HG02870 (cell line): ENCODE results near the gene INPP5A.

Experiments
- ATAC-seq: cut with Tn5 transposase; IDR thresholded peaks from one replicate; pipeline ENCODE4 v1.9.1; 2021; ENCODE audit warnings: mild to moderate bottlenecking, moderate library complexity; ENCODE audit not compliant: unreplicated experiment

Gene INPP5A

DNA sequence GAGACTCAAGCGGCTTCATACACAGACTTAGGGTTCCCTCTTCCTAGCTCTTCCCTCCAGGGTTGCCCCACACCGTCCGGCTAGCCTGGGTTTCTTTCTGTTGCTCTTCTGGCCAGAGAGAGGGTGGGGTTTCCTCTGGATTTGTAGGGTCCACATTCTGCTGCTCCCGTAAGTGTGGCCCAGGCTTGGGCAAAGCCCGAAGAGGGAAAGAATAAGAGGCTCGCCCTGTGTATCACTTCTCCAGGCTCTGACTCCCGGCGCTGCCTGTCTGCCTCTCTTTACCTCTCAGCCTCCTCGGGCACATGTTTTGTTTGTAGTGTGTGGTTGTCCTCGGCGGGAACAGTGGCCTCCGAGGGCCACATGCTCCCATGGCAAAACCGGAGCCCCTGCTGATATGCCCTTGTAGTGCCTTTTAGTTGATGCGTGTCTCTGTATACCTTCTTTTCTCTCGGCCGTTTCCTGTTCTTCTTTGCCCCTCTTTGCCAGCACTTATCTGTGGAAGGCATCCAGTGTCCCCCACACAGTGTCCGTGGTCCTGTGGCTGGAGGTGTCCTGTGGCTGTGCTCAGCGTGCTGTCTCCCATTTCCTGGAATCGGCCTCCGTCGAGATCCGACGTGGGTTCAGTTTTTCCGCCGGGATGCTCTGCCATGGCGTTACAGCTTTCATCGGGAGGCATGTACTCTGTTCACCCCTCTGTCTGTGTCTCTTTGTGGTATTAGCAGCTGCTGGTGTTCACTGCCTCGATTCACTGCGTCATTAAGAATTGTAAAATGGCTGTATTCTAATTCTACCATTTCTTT, 102.9 kb downstream of the INPP5A start:
- ATAC-seq: no peak

DNA sequence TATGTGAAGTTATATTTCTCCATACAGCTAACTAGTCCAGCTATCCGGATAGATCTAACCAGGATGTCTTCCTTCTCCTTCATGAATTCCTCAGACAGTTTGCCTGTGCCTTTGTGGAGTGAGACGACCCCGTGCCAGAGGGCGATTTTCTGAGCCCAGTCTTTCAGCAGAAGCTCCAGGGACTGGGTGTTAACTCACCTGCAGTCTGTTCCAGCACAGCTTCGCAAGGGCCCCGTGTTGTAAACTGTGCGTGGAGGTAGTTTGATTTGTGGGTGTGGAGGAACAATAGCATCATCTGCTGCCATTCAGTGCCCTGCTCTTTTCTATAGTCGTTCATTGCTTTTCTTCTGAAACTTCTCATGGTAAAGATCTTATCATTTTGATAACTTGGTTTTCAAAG, 103.8 kb downstream of the INPP5A start:
- ATAC-seq: no peak

- ATAC-seq: no peak
Measured at GRCh38 chr10:132641966-132642731, 104.6 kb downstream of the INPP5A start.

DNA sequence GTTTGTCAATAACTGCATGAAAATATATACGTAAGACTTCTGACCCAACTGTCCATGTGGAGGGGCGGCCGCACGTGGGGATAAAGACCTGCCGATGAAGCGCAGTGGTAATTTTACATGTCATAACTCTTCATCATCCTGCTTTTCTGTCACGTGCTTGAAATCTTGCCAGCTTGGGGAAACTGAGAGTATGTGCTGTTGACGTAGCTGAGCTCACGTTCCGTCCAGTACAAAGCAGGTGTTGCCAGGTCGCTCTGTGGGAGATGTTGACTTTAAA, 105.1 kb downstream of the INPP5A start:
- ATAC-seq: no peak

GRCh38 chr10:132643709-132644526, 106.3 kb downstream of the INPP5A start:
- no peak for ATAC-seq

DNA sequence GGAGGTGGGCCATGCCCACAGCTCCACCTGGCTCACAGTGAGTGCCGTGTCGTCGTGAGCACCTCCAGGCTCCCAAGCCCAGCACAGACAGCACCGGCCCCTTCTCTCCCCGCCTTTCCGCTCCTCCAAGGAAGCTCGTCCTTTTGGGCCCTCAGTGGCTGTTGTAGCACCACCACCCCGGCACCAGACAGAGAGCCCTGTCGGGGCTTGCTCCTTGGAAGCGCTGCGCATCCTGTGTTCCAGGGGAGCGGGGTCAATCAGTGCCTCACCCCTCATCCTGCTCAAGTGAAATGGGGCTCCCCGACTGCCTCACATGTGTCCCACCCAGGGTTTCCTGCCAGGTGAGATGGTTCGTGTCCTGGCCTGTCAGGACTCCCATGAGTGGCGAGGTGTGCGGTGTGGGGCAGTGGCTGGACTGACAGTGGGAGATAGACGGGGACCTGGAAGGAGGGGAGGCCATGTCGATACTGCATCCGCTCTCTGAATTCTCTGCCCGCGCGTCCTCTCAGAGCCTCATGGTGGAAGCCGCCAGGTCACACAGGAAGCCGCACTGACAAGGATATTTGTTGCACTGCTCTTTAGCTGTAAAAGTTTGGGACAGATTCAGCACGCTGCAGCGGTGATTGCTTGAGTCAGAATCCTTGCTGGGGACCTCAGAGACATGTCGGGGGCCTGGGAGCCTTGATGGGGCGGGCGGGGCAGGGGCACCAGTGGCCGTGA, 107.1 kb downstream of the INPP5A start:
- no peak for ATAC-seq

- ATAC-seq: no peak
Measured at GRCh38 chr10:132645247-132645530, 107.6 kb downstream of the INPP5A start.

GRCh38 chr10:132645630-132646442, 108.2 kb downstream of the INPP5A start:
- no peak for ATAC-seq

GRCh38 chr10:132646443-132647097, 109.0 kb downstream of the INPP5A start:
- no peak for ATAC-seq

DNA sequence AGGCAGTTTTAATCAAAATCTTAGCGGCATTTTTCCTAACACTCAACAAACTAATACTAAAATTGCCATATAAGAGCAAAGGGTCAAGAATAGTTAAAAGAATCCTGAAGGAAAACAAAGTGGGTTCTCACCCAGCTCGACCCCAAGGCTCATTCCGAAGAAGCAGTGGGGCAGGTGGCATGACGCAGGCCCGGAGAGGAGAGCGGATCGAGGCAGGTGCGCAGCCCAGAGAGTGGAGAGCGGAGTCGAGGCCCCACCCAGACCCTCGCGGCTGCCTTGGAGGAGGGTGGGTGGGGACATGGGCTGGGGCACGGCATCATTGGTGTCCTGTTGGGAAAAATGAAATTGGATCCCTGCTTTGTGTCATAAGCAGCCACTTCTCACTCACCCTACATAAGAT, 109.8 kb downstream of the INPP5A start:
- ATAC-seq: no peak

- ATAC-seq: no peak
Measured at GRCh38 chr10:132648072-132648850, 110.7 kb downstream of the INPP5A start.

GRCh38 chr10:132648851-132649528, 111.4 kb downstream of the INPP5A start:
- ATAC-seq: no peak

DNA sequence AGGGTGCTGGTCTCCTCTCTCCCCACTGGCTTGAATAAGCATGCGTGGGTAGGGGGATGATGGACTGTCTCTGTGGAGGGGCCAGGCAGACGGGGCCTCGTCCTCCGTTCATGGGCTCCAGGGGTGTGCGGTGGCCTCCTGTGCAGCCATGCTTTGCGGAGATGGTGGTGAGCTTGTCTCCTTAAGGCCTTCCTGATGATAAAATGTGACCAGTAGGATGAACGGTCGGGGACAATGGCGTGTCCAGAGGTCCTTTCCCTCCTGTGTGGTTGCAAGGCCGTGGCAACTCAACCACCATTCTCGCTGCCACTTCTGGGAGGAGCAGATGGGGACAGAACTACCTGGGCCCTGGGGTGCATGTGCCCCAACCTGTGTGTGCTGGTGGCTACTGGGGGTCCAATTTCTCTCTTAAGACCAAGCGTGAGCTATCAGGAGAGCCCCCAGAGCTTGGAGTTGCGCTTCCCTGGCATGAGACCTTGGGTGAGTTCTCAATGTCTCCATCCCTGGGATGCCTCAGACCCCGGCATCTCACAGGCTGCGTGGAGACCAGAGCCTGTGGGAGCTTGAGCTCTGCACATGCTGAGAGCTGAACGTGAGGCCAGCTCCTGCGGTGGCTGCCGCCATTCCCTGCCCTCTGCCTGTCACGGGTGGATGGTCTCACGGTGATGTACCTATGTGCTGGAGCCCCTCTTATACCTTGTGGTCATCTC, 112.2 kb downstream of the INPP5A start:
- no peak for ATAC-seq

DNA sequence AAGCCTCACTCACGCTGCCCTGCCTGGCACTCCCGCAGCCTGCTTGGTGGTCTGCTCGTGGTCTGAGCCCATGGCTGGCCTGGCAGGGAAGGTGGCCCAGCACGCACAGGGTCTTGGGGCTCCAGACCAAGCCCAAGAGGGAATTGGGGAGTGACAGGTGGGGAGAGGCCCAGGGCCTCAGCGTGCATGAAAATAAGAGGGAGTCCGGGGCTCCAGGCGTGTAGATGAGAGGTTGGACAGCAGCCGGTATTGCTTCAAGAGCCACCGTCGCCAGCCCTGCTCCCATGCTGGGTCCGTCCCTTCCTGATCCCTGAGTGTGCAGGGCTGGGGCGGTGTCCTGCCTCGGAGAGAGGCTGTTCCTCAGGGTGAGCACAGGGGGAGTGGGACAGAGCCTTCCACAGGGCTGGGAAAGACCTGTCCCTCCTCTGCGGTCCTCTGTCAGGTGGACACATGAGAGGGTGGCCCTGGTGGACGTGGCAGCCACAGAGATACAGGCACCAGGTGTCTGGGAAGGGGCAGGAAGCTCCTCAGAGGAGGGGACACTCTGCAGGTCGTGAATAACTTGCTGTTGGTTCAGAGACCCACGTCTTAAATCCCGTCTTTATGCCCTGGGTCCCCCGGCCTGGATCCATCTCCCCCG, 113.1 kb downstream of the INPP5A start:
- no peak for ATAC-seq

DNA sequence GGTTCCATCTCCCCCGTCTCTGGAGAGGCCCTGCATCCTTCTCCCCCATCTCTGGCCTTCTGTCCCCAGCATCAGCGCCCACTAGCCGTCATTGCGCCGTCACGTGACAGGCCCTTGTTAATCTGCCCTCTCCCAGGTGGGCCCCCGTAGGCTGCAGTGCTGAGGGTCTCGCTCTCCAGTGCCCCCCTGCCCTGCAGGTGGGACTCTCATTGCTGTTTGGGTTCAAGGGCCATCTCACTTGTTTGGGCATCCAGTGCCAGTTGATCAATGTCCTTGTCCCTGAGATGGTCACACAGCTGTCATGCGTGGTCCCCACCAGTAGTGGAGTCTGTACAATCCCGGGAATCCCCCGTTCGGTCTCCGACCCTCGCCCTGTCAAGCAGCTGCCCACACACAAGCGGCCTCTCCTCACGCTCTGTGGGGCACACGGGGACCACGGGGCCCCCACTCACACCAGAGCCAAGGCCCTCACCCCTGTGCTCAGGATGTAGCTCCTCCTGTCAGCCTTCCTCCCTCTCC, 114.0 kb downstream of the INPP5A start:
- ATAC-seq: no peak

GRCh38 chr10:132652446-132652845, 114.9 kb downstream of the INPP5A start:
- no peak for ATAC-seq

GRCh38 chr10:132652936-132653590, 115.5 kb downstream of the INPP5A start:
- no peak for ATAC-seq
